ENCODE measurements around the gene RS1.

DNA sequence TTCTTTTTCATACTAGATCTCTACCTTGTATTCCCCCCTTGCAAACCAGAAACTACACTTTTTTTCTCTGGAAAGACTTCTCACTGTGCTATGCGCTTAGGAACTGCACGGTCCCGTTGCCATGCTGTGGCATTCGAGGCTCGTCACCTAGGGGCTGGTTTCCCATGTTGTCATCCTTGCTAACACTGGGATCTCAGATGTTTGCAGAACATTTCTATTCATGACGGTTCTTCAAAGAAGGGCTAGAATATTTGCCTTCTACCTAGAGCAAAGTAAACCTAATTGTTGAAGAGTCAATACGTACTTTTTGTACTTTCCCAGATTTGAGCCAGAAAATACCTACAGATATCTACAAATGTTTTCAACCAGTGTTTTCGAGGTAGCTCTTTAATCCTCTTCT is 41.0 kb downstream of the RS1 start:
- TF ChIP-seq, protein P1, sequence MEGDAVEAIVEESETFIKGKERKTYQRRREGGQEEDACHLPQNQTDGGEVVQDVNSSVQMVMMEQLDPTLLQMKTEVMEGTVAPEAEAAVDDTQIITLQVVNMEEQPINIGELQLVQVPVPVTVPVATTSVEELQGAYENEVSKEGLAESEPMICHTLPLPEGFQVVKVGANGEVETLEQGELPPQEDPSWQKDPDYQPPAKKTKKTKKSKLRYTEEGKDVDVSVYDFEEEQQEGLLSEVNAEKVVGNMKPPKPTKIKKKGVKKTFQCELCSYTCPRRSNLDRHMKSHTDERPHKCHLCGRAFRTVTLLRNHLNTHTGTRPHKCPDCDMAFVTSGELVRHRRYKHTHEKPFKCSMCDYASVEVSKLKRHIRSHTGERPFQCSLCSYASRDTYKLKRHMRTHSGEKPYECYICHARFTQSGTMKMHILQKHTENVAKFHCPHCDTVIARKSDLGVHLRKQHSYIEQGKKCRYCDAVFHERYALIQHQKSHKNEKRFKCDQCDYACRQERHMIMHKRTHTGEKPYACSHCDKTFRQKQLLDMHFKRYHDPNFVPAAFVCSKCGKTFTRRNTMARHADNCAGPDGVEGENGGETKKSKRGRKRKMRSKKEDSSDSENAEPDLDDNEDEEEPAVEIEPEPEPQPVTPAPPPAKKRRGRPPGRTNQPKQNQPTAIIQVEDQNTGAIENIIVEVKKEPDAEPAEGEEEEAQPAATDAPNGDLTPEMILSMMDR (IDR thresholded peaks at IDR 0.05; ENCODE audit: insufficient read depth, low read length, poor library complexity, severe bottlenecking): no peak
- TF ChIP-seq EZH2phosphoT487 (conservative IDR thresholded peaks at IDR 0.05; ENCODE audit: low read length): no peak

All from SU-DHL-6 (cell line).